ENCODE measurements around the gene ZBTB5. TPM values are rescaled to one million over a fixed set of nuclear protein-coding genes. Genes with fewer than 3 reads are reported as not detected.
A peak's percentile ranks its signal among the peaks of the same experiment; 100 is the strongest.
"Not testable (repeated sequence)": the region's sequence is repeated elsewhere in the genome, so short reads cannot be mapped to it uniquely, and the experiment has no call there.

Gene ZBTB5
- total RNA-seq, 1 experiment from 2014 or later = 31.3 TPM

- Histone ChIP-seq H3K27ac (ENCODE audit: low read length) (peak overlapping the region; percentile 80), H3K4me1 (ENCODE audit: low read length) (peaks cover 66% of the 10 kb centered on the region), H3K9me3 (ENCODE audit: low read length) (no peaks in the 10 kb centered on the region), H4K20me1 (ENCODE audit: insufficient read depth, low read depth, low read length) (no peaks in the 10 kb centered on the region), H2AFZ (ENCODE audit: low read length) (0 out of 2 replicates have a peak overlapping the region, but pooled peaks have one; percentile 18), H3K9ac (ENCODE audit: low read length) (peak overlapping the region; percentile 20; the same call in 1 of the 2 replicates), H3K36me3 (ENCODE audit: insufficient read depth, low read length) (no peaks in the 10 kb centered on the region), H3K9me2 (replicated peaks; ENCODE audit: insufficient read depth, low read length) (no peaks in the 10 kb centered on the region), H3K79me2 (ENCODE audit: low read length) (no peaks in the 10 kb centered on the region), H3K4me3 (ENCODE audit: low read length) (0 out of 2 replicates have a peak overlapping the region, but pooled peaks have one; percentile 18), H3K27me3 (ENCODE audit: low read length) (no peaks in the 10 kb centered on the region), H3K4me2 (ENCODE audit: low read depth, low read length, poor library complexity, severe bottlenecking) (peak overlapping the region; percentile 56)
- peak; percentile 77 for DNase-seq
Measured at GRCh38 chr9:37399336-37399735, 65.9 kb downstream of the ZBTB5 start.

- H3K9me2 ChIP-seq (replicated peaks; ENCODE audit: insufficient read depth, low read length) = no peaks in the 10 kb centered on the region
- DNase-seq = no peak
- H3K4me3 ChIP-seq (ENCODE audit: low read length) = peak overlapping the region; percentile 18; the same call in 1 of the 2 replicates
- peaks cover 62% of the 10 kb centered on the region for H3K4me1 ChIP-seq (ENCODE audit: low read length)
- H3K4me2 ChIP-seq (ENCODE audit: low read depth, low read length, poor library complexity, severe bottlenecking) = peak overlapping the region; percentile 56
- H3K27ac ChIP-seq (ENCODE audit: low read length) = peak overlapping the region; percentile 80
- H3K27me3 ChIP-seq (ENCODE audit: low read length) = no peaks in the 10 kb centered on the region
- no peaks in the 10 kb centered on the region for H3K36me3 ChIP-seq (ENCODE audit: insufficient read depth, low read length)
- no peaks in the 10 kb centered on the region for H4K20me1 ChIP-seq (ENCODE audit: insufficient read depth, low read depth, low read length)
- no peaks in the 10 kb centered on the region for H3K79me2 ChIP-seq (ENCODE audit: low read length)
- peak overlapping the region; percentile 20 for H3K9ac ChIP-seq (ENCODE audit: low read length)
- H2AFZ ChIP-seq (ENCODE audit: low read length) = peak overlapping the region; percentile 24; the same call in 1 of the 2 replicates
- no peaks in the 10 kb centered on the region for H3K9me3 ChIP-seq (ENCODE audit: low read length)
Measured at GRCh38 chr9:37398464-37399025, 66.7 kb downstream of the ZBTB5 start.

DNA sequence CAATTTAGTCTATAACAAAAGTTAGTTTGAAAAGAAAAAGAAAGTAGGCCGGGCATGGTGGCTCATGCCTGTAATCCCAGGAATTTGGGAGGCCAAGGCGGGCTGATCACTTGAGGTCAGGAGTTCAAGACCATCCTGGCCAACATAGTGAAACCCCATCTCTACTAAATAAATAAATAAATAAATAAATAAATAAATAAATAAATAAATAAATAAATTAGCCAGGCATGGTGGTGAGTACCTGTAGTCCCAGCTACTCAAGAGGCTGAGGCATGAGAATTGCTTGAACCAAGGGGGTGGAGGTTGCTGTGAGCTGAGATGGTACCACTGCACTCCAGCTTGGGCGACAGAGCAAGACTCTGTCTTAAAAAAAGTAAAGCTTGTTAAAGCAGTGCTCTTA lies 67.3 kb downstream of the ZBTB5 start:
- Histone ChIP-seq H3K27ac (ENCODE audit: low read length) (peak overlapping the region; percentile 80), H3K4me1 (ENCODE audit: low read length) (peaks cover 58% of the 10 kb centered on the region)
- H3K27me3 ChIP-seq (ENCODE audit: low read length); H4K20me1 ChIP-seq (ENCODE audit: insufficient read depth, low read depth, low read length); H3K9ac ChIP-seq (ENCODE audit: low read length); H2AFZ ChIP-seq (ENCODE audit: low read length); H3K9me3 ChIP-seq (ENCODE audit: low read length); H3K4me3 ChIP-seq (ENCODE audit: low read length); DNase-seq; H3K9me2 ChIP-seq (replicated peaks; ENCODE audit: insufficient read depth, low read length); H3K36me3 ChIP-seq (ENCODE audit: insufficient read depth, low read length); H3K79me2 ChIP-seq (ENCODE audit: low read length); H3K4me2 ChIP-seq (ENCODE audit: low read depth, low read length, poor library complexity, severe bottlenecking): not testable (repeated sequence)

DNA sequence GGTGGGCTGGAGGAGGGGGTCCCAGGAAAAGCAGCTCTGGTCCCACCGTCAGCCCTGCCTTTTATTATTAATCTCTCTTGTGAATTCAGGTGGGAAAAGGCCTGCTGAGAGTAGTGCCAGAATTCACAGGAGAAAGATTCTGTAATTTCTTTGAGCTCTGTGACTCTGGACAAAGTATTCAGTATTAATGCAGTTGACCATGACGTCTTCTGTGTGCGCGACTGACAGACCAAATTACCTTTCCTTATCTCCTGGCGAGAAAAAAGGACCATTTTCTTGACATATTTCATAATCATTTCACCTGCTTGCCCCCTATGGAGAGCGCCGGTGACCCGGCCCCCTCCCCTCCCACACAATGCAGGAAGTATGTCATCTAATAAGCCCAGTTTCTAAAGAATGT lies 69.6 kb downstream of the ZBTB5 start:
- H3K4me1 ChIP-seq (ENCODE audit: low read length) = peaks cover 56% of the 10 kb centered on the region
- H3K9ac ChIP-seq (ENCODE audit: low read length) = no peak overlapping the region
- no peak overlapping the region for H3K4me3 ChIP-seq (ENCODE audit: low read length)
- H4K20me1 ChIP-seq (ENCODE audit: insufficient read depth, low read depth, low read length) = no peaks in the 10 kb centered on the region
- no peaks in the 10 kb centered on the region for H3K9me2 ChIP-seq (replicated peaks; ENCODE audit: insufficient read depth, low read length)
- H2AFZ ChIP-seq (ENCODE audit: low read length) = no peak overlapping the region
- H3K79me2 ChIP-seq (ENCODE audit: low read length) = no peaks in the 10 kb centered on the region
- H3K27ac ChIP-seq (ENCODE audit: low read length) = no peak overlapping the region
- H3K4me2 ChIP-seq (ENCODE audit: low read depth, low read length, poor library complexity, severe bottlenecking) = no peak overlapping the region
- H3K36me3 ChIP-seq (ENCODE audit: insufficient read depth, low read length) = no peaks in the 10 kb centered on the region
- H3K27me3 ChIP-seq (ENCODE audit: low read length) = no peaks in the 10 kb centered on the region
- no peaks in the 10 kb centered on the region for H3K9me3 ChIP-seq (ENCODE audit: low read length)
- no peak for DNase-seq

- Histone ChIP-seq H3K9ac (ENCODE audit: low read length) (no peak overlapping the region), H3K27me3 (ENCODE audit: low read length) (no peaks in the 10 kb centered on the region), H3K4me2 (ENCODE audit: low read depth, low read length, poor library complexity, severe bottlenecking) (no peak overlapping the region), H3K9me3 (ENCODE audit: low read length) (no peaks in the 10 kb centered on the region), H3K27ac (ENCODE audit: low read length) (no peak overlapping the region), H4K20me1 (ENCODE audit: insufficient read depth, low read depth, low read length) (no peaks in the 10 kb centered on the region), H3K4me1 (ENCODE audit: low read length) (peaks cover 56% of the 10 kb centered on the region), H3K36me3 (ENCODE audit: insufficient read depth, low read length) (no peaks in the 10 kb centered on the region), H3K79me2 (ENCODE audit: low read length) (no peaks in the 10 kb centered on the region), H3K9me2 (replicated peaks; ENCODE audit: insufficient read depth, low read length) (no peaks in the 10 kb centered on the region), H2AFZ (ENCODE audit: low read length) (no peak overlapping the region), H3K4me3 (ENCODE audit: low read length) (no peak overlapping the region)
- no peak for DNase-seq
Measured at GRCh38 chr9:37395229-37395628, 70.0 kb downstream of the ZBTB5 start.

DNA sequence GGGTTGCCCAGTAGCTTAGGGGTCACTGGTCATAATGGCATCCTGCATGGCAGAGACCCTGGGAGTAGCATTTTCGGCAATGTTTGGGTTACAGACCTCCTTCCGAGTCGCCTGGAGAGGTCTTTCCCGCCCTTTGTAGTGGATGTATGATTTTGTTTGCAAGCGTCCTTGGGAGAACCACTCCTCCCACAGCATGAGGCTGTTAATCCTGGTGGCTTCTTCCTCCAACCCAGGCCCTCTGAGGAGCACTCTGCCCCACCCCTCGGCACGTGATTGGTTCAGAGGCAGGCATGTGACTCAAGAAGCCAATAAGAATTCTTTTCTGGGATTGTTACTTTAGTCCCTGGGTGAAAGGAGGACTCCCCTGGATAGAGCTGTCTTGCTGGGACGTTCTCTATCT lies 73.0 kb downstream of the ZBTB5 start:
- H3K4me1 ChIP-seq (ENCODE audit: low read length) = peaks cover 40% of the 10 kb centered on the region

GRCh38 chr9:37390759-37391158 lies 74.5 kb downstream of the ZBTB5 start:
- H3K4me2 ChIP-seq (ENCODE audit: low read depth, low read length, poor library complexity, severe bottlenecking) = peak overlapping the region; percentile 54
- DNase-seq = peak; percentile 86

More for the DNA sequence above, 73.0 kb downstream of the ZBTB5 start:
- Histone ChIP-seq H3K9me2 (replicated peaks; ENCODE audit: insufficient read depth, low read length) (no peaks in the 10 kb centered on the region), H3K36me3 (ENCODE audit: insufficient read depth, low read length) (no peaks in the 10 kb centered on the region), H3K27me3 (ENCODE audit: low read length) (no peaks in the 10 kb centered on the region), H2AFZ (ENCODE audit: low read length) (no peak overlapping the region), H3K4me2 (ENCODE audit: low read depth, low read length, poor library complexity, severe bottlenecking) (no peak overlapping the region), H3K27ac (ENCODE audit: low read length) (no peak overlapping the region), H3K9me3 (ENCODE audit: low read length) (no peaks in the 10 kb centered on the region), H3K79me2 (ENCODE audit: low read length) (no peaks in the 10 kb centered on the region), H4K20me1 (ENCODE audit: insufficient read depth, low read depth, low read length) (no peaks in the 10 kb centered on the region), H3K9ac (ENCODE audit: low read length) (no peak overlapping the region), H3K4me3 (ENCODE audit: low read length) (no peak overlapping the region)
- peak; percentile 65 for DNase-seq

More at GRCh38 chr9:37390759-37391158, 74.5 kb downstream of the ZBTB5 start:
- Histone ChIP-seq H3K9me2 (replicated peaks; ENCODE audit: insufficient read depth, low read length) (no peaks in the 10 kb centered on the region), H3K79me2 (ENCODE audit: low read length) (no peaks in the 10 kb centered on the region), H3K36me3 (ENCODE audit: insufficient read depth, low read length) (no peaks in the 10 kb centered on the region), H3K4me3 (ENCODE audit: low read length) (no peak overlapping the region; the same call in 1 of the 2 replicates), H3K9me3 (ENCODE audit: low read length) (no peaks in the 10 kb centered on the region), H3K4me1 (ENCODE audit: low read length) (peaks cover 50% of the 10 kb centered on the region), H3K9ac (ENCODE audit: low read length) (peak overlapping the region; percentile 25), H3K27ac (ENCODE audit: low read length) (peak overlapping the region; percentile 67), H4K20me1 (ENCODE audit: insufficient read depth, low read depth, low read length) (no peaks in the 10 kb centered on the region), H3K27me3 (ENCODE audit: low read length) (no peaks in the 10 kb centered on the region), H2AFZ (ENCODE audit: low read length) (no peak overlapping the region)

Measured in Karpas-422 (cell line).